ENCODE measurements around the gene PSMA8. TPM values are rescaled to one million over a fixed set of nuclear protein-coding genes. Genes with fewer than 3 reads are reported as not detected.

Gene PSMA8
- total RNA-seq (2021) (not detected in 2 replicates), Bru-seq, nascent RNA (not detected), BruChase-seq, experiment 1, labeled RNA remaining after a 2-hour chase (not detected), BruChase-seq, experiment 2, labeled RNA remaining after a 6-hour chase (percentile 1 among the genes with signal in this experiment)
- long read RNA-seq, result 0 reads

DNA sequence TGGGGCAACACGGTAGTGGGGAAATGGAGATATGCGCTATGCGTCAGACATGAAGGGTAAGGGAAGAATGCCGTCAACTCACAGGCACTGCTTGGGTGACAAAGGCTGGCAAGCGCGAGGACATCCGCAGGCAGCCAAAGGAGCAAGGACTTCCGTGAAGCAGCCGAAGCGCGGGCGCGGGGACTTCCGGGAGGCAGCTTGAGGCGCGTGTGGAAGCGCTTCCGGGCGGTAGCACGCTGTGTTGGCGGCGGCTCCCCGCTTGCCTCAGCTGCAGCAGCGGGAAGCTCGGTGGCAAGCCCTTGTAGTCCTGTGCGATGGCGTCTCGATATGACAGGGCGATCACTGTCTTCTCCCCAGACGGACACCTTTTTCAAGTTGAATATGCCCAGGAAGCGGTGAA, at the start of gene PSMA8:
PSMA8 (plus strand) TSS at position 218 of the 400 bp plus-strand sequence; CDS start at position 315, 97 bp downstream.
- Histone ChIP-seq H3K4me3 (ENCODE audit: low read depth, low read length, poor library complexity, severe bottlenecking) (no peak within 1 kb of the TSS), H3K9me3 (ENCODE audit: low read depth, low read length, poor library complexity, severe bottlenecking) (no peaks in the 10 kb centered on the region), H3K27me3 (replicated peaks; ENCODE audit: insufficient read depth, low read depth, low read length, poor library complexity) (no peaks in the 10 kb centered on the region), H3K27ac (ENCODE audit: low read depth, low read length, poor library complexity, severe bottlenecking) (no peak within 1 kb of the TSS), H3K4me1 (ENCODE audit: insufficient read depth, low read length, poor library complexity, severe bottlenecking) (no peaks in the 10 kb centered on the region), H3K36me3 (ENCODE audit: insufficient read depth, low read length, poor library complexity, severe bottlenecking) (no peaks in the 10 kb centered on the region)
- ChIA-PET CTCF (no interaction called here), POLR2A (ENCODE audit: low non-redundant PET) (no interaction called here)
- peak; percentile 14 for DNase-seq (ENCODE audit: low spot score)
- intact Hi-C loops (cut with micrococcal nuclease; ENCODE audit: unreplicated experiment), result no loop called here
- no TSS peak for BruUV-seq (replicated peaks)
- TF ChIP-seq, protein P1, sequence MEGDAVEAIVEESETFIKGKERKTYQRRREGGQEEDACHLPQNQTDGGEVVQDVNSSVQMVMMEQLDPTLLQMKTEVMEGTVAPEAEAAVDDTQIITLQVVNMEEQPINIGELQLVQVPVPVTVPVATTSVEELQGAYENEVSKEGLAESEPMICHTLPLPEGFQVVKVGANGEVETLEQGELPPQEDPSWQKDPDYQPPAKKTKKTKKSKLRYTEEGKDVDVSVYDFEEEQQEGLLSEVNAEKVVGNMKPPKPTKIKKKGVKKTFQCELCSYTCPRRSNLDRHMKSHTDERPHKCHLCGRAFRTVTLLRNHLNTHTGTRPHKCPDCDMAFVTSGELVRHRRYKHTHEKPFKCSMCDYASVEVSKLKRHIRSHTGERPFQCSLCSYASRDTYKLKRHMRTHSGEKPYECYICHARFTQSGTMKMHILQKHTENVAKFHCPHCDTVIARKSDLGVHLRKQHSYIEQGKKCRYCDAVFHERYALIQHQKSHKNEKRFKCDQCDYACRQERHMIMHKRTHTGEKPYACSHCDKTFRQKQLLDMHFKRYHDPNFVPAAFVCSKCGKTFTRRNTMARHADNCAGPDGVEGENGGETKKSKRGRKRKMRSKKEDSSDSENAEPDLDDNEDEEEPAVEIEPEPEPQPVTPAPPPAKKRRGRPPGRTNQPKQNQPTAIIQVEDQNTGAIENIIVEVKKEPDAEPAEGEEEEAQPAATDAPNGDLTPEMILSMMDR (conservative IDR thresholded peaks at IDR 0.05; ENCODE audit: low read depth, low read length), result no peak
- TF ChIP-seq EZH2 (IDR thresholded peaks at IDR 0.05; ENCODE audit: borderline replicate concordance, low read depth, low read length, poor library complexity, severe bottlenecking), result no peak

GRCh38 chr18:26085056-26085455, 48.6 kb upstream of the PSMA8 start:
- Histone ChIP-seq H3K4me1 (ENCODE audit: insufficient read depth, low read length, poor library complexity, severe bottlenecking) (peaks cover 10% of the 10 kb centered on the region), H3K27me3 (replicated peaks; ENCODE audit: insufficient read depth, low read depth, low read length, poor library complexity) (no peaks in the 10 kb centered on the region), H3K27ac (ENCODE audit: low read depth, low read length, poor library complexity, severe bottlenecking) (no peak overlapping the region), H3K36me3 (ENCODE audit: insufficient read depth, low read length, poor library complexity, severe bottlenecking) (peaks cover 47% of the 10 kb centered on the region), H3K9me3 (ENCODE audit: low read depth, low read length, poor library complexity, severe bottlenecking) (no peaks in the 10 kb centered on the region), H3K4me3 (ENCODE audit: low read depth, low read length, poor library complexity, severe bottlenecking) (no peak overlapping the region)
- DNase-seq (ENCODE audit: low spot score), result no peak
- ChIA-PET POLR2A (ENCODE audit: low non-redundant PET) (no interaction called here), CTCF (no interaction called here)
- TF ChIP-seq, protein P1 (conservative IDR thresholded peaks at IDR 0.05; ENCODE audit: low read depth, low read length), result no peak
- TF ChIP-seq EZH2 (IDR thresholded peaks at IDR 0.05; ENCODE audit: borderline replicate concordance, low read depth, low read length, poor library complexity, severe bottlenecking), result no peak
- no TSS peak for BruUV-seq (replicated peaks)
- intact Hi-C loops (cut with micrococcal nuclease; ENCODE audit: unreplicated experiment), result no loop called here

GRCh38 chr18:26086959-26087358, 46.7 kb upstream of the PSMA8 start:
- intact Hi-C loops (cut with micrococcal nuclease; ENCODE audit: unreplicated experiment), result no loop called here
- no peak for DNase-seq (ENCODE audit: low spot score)
- H3K9me3 ChIP-seq (ENCODE audit: low read depth, low read length, poor library complexity, severe bottlenecking), result no peaks in the 10 kb centered on the region
- H3K27ac ChIP-seq (ENCODE audit: low read depth, low read length, poor library complexity, severe bottlenecking), result no peak overlapping the region
- no peak overlapping the region for H3K4me3 ChIP-seq (ENCODE audit: low read depth, low read length, poor library complexity, severe bottlenecking)
- H3K4me1 ChIP-seq (ENCODE audit: insufficient read depth, low read length, poor library complexity, severe bottlenecking), result peaks cover 10% of the 10 kb centered on the region
- no peak for TF ChIP-seq EZH2 (IDR thresholded peaks at IDR 0.05; ENCODE audit: borderline replicate concordance, low read depth, low read length, poor library complexity, severe bottlenecking)
- TF ChIP-seq, protein P1 (conservative IDR thresholded peaks at IDR 0.05; ENCODE audit: low read depth, low read length), result no peak
- peaks cover 44% of the 10 kb centered on the region for H3K36me3 ChIP-seq (ENCODE audit: insufficient read depth, low read length, poor library complexity, severe bottlenecking)
- CTCF ChIA-PET, result no interaction called here
- H3K27me3 ChIP-seq (replicated peaks; ENCODE audit: insufficient read depth, low read depth, low read length, poor library complexity), result no peaks in the 10 kb centered on the region
- no TSS peak for BruUV-seq (replicated peaks)
- POLR2A ChIA-PET (ENCODE audit: low non-redundant PET), result no interaction called here

All from A673 (cell line).